ENCODE measurements around the gene DDT.
"Not testable (repeated sequence)": the region's sequence is repeated elsewhere in the genome, so short reads cannot be mapped to it uniquely, and the experiment has no call there.

The DDT gene

DNA sequence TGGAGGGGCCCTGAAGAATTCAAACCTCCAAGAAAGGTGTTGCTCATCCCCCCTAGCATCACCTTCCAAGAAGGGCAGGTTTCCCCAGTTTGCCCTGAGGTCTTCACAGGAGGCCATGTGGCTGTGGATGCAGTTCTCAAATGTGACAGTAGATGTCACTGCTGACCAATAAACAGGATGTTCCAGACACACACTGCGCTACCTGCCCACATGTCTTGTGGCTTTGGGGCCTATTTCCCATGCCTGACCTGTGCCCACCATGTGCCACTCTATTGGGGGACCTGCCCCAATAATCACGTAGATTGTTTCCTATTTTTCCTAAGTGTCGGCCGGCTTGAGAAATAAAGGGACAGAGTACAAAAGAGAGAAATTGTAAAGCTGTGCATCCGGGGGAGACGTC is 10.2 kb upstream of the DDT start:
- CTCF ChIA-PET: no interaction called here
- TF ChIP-seq, protein P1, sequence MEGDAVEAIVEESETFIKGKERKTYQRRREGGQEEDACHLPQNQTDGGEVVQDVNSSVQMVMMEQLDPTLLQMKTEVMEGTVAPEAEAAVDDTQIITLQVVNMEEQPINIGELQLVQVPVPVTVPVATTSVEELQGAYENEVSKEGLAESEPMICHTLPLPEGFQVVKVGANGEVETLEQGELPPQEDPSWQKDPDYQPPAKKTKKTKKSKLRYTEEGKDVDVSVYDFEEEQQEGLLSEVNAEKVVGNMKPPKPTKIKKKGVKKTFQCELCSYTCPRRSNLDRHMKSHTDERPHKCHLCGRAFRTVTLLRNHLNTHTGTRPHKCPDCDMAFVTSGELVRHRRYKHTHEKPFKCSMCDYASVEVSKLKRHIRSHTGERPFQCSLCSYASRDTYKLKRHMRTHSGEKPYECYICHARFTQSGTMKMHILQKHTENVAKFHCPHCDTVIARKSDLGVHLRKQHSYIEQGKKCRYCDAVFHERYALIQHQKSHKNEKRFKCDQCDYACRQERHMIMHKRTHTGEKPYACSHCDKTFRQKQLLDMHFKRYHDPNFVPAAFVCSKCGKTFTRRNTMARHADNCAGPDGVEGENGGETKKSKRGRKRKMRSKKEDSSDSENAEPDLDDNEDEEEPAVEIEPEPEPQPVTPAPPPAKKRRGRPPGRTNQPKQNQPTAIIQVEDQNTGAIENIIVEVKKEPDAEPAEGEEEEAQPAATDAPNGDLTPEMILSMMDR (IDR thresholded peaks at IDR 0.05; ENCODE audit: control extremely low read depth, extremely low read depth, low read depth, missing control alignments): peak; percentile 54
- DNase-seq (ENCODE audit: extremely low spot score): peak; percentile 20
- POLR2A ChIA-PET: no interaction called here

DNA sequence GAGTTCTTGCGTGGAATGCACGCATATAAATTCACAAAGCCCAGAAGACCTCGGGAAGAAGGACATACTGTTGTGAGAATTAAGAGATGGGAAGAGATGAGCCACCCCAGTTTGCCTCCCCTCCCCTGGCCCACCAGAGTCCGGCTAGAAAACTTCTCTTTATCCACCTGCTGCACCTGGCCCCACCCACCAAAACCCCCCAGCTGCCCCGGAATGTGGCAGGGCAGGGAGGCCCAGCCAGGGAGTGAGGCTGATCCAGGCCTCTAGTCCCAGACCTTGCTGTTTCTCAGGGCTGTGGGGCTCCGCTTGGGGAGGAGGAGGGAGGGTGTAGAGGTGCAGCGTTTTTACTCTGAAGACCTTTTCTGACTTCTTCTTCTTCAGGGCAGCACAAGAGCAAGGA is 6.3 kb upstream of the DDT start:
- POLR2A ChIA-PET; CTCF ChIA-PET; DNase-seq (ENCODE audit: extremely low spot score): not testable (repeated sequence)

DNA sequence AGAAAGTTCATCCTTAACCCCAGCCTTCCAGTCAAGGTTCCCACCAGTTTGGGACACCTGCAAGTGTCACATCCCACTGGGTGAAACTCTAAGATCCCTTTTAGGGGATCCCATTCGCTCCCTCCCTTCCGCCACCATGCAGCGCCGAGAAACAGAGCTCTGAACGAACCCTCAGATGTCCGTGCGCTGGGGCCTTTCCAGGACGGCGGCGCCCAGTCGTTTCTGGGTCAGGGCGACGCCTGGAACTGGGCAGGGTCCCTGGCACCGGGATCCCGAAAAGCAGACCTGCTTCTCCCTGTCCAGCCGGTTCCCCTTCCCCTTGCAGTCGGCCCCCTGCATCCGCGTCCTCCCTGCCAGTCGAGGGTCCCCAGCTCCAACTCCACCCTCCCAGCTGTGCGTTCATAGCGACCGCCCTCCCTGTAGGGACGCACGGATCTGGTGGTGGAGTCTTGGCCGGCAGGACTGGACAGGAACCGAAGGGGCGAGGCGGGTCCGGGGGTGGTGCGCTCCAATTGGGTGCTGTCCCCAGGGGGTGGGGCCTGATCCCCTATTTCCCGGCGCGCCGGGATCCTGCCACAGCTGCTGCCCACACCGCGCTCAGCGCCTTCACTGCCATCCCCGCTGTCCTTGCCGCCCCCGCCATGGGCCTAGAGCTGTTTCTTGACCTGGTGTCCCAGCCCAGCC is 5.5 kb upstream of the DDT start, which contains the start of gene GSTT2:
GSTT2 (plus strand) TSS at position 578 of the 684 bp plus-strand sequence.
- CTCF ChIA-PET; DNase-seq (ENCODE audit: extremely low spot score); POLR2A ChIA-PET: not testable (repeated sequence)

DNA sequence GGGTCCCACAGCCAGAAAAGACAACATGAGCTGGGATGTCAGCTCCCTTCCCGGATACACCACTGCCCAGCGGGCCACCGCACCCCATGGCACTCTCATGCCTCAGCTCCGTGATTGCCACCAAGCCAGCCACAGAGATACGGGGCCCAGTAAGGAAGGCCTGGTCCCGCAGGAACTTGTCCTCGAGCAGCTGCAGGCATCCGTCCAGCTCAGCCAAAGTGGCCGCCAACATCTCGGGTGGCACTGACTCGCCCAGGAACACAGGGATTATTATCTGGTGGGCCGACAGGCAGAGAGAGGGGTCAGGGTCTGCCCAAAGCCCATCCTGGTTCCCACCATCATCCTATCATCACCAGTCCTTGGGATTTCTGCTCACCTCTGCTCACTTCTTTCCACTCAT is 3.1 kb upstream of the DDT start:
- POLR2A ChIA-PET; DNase-seq (ENCODE audit: extremely low spot score); CTCF ChIA-PET: not testable (repeated sequence)

DNA sequence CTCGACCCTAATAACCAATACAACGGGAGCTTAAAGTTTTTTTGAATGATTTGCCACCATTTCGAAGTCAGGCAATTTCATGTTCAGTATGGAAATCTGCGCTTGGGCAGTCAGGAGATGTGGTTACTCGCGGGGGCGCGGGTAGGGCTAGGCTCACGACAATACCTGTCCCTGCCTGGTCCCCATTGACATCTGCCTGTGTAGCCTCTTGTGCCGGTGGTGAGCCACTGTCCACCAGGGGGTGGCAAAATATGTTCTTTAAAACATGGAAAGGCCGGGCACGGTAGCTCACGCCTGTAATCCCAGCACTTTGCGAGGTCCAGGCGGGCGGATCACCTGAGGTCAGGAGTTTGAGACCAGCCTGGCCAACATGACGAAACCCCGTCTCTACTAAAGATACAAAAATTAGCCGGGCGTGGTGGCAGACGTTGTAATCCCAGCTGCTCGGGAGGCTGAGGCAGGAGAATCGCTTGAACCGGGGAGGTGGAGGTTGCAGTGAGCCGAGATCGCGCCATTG is 653 bp upstream of the DDT start:
- POLR2A ChIA-PET; CTCF ChIA-PET; DNase-seq (ENCODE audit: extremely low spot score): not testable (repeated sequence)

DNA sequence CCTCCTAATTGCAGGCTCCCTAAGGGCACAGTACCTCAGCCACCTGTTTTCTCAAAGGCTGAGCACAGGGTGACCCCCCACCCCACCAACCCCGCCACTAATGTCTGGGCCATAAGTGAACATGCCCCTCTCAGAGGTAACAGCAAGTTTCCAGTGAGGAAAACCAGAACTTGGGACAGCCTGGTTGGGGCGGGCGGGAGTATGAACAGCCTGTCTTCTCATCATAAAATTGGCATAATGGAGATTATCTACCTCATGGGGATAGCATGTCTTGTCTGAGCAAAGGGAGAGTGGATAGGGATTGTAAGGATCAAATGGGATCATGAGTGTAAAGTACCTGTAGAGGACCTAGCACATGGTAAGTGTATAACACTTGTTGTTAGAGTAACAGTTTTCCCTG is 2.3 kb downstream of the DDT start:
- DNase-seq (ENCODE audit: extremely low spot score); POLR2A ChIA-PET; CTCF ChIA-PET: not testable (repeated sequence)

DNA sequence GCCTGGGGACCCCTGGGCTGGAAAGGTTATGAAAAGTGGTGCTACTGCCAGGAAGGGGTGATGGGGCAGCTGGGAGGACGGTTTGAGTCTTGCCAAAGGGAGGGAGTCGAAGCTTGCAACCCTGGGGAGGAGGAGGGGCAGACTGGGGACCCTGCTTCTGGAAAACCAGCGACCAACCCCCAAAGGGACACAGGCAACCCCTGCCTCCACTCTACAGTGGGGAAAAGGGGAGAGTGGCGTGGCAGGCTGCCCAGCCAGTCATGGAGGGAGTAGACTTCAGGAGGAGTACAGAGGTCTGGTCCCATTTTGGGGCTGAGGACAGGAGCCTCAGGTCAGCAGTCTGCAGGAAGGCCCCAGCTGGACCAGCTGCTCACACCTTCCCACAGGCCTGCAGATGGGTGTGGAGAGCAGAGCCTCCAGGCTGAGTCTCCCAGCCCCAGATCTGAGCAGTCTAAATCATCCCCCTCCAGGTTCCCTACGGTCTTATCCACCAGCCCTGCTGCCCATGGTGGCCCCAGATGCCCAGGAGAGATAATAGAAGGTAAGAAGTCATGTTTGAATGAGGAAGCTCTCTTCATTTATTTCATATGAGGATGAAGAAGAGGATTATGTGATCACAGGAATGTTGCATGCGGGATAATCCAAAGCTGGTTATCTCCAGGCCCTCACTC is 3.3 kb downstream of the DDT start:
- no peak for DNase-seq (ENCODE audit: extremely low spot score)
- TF ChIP-seq, protein P1 (IDR thresholded peaks at IDR 0.05; ENCODE audit: control extremely low read depth, extremely low read depth, low read depth, missing control alignments): no peak
- ChIA-PET POLR2A (no interaction called here), CTCF (no interaction called here)

DNA sequence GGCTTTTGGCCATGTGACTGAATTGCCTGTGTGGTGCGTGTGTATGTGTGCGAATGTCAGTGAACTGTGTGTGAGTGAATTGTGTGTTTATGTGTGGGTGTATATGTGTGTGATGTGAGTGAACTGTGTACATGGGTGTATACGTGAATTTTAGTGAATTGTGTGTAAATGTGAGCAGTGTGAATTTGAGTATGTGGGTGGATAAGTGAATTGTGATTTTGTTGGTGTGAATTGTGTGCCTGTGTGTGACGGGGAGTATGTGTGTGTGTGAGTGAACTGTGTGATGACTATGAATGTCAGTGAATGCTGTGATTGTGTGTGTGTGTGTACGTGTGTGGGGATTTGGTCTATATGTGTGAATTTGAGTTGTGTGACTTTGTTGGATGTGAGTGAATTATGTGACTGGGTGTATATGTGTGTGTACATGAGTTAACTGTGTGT is 4.0 kb downstream of the DDT start:
- ChIA-PET CTCF (no interaction called here), POLR2A (no interaction called here)

DNA sequence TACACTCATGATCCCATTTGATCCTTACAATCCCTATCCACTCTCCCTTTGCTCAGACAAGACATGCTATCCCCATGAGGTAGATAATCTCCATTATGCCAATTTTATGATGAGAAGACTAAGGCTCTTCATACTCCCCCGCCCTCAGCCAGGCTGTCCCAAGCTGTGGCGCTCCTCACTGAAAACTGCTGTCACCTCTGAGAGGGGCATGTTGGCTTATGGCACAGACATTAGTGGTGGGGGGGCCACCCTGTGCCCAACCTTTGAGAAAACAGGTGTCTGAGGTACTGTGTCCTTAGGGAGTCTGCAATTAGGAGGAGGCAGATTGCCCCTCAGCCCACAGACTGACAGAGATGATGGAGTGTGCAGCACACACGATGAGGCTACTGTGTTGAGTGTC is 5.2 kb downstream of the DDT start:
- ChIA-PET CTCF (no interaction called here), POLR2A (no interaction called here)
- DNase-seq (ENCODE audit: extremely low spot score): peak; percentile 3
- TF ChIP-seq, protein P1 (IDR thresholded peaks at IDR 0.05; ENCODE audit: control extremely low read depth, extremely low read depth, low read depth, missing control alignments): no peak

More for the DNA sequence above, 4.0 kb downstream of the DDT start:
- no peak for DNase-seq (ENCODE audit: extremely low spot score)
- TF ChIP-seq, protein P1 (IDR thresholded peaks at IDR 0.05; ENCODE audit: control extremely low read depth, extremely low read depth, low read depth, missing control alignments): no peak

DNA sequence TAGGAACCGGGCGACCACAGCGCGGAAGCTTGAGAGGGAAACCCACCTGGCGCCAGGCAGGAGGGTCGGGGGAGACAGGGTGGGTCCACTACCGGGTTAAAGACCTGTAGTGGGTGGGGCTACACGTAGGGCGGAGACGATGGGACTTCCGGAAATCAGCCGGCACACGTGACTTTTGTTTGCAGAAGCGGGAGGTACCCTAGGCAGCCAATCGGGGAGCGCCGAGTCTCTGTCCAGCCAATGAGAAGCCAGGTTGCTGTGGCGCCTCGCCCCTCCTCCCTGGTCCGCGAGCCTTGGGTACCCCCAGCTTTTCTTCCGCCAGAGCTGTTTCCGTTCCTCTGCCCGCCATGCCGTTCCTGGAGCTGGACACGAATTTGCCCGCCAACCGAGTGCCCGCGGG is 7.7 kb downstream of the DDT start, which contains the start of gene DDTL:
DDTL (plus strand) TSS at position 321 of the 400 bp plus-strand sequence; CDS start at position 348, 27 bp downstream.
- DNase-seq (ENCODE audit: extremely low spot score); CTCF ChIA-PET; POLR2A ChIA-PET: not testable (repeated sequence)

DNA sequence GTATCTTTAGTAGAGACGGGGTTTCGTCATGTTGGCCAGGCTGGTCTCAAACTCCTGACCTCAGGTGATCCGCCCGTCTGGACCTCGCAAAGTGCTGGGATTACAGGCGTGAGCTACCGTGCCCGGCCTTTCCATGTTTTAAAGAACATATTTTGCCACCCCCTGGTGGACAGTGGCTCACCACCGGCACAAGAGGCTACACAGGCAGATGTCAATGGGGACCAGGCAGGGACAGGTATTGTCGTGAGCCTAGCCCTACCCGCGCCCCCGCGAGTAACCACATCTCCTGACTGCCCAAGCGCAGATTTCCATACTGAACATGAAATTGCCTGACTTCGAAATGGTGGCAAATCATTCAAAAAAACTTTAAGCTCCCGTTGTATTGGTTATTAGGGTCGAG is 8.1 kb downstream of the DDT start:
- CTCF ChIA-PET; DNase-seq (ENCODE audit: extremely low spot score); POLR2A ChIA-PET: not testable (repeated sequence)

DNA sequence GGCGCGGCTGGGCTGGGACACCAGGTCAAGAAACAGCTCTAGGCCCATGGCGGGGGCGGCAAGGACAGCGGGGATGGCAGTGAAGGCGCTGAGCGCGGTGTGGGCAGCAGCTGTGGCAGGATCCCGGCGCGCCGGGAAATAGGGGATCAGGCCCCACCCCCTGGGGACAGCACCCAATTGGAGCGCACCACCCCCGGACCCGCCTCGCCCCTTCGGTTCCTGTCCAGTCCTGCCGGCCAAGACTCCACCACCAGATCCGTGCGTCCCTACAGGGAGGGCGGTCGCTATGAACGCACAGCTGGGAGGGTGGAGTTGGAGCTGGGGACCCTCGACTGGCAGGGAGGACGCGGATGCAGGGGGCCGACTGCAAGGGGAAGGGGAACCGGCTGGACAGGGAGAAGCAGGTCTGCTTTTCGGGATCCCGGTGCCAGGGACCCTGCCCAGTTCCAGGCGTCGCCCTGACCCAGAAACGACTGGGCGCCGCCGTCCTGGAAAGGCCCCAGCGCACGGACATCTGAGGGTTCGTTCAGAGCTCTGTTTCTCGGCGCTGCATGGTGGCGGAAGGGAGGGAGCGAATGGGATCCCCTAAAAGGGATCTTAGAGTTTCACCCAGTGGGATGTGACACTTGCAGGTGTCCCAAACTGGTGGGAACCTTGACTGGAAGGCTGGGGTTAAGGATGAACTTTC is 13.0 kb downstream of the DDT start, which contains the start of gene GSTT2B:
GSTT2B (minus strand) TSS at position 112 of the 688 bp plus-strand sequence; CDS start at position 48, 64 bp downstream.
- POLR2A ChIA-PET; DNase-seq (ENCODE audit: extremely low spot score); CTCF ChIA-PET: not testable (repeated sequence)
